ENCODE data around the gene ANKS3. TPM values are rescaled to one million over a fixed set of nuclear protein-coding genes. Genes with fewer than 3 reads are reported as not detected.

Gene ANKS3
- total RNA-seq, 2 donors from 2014 or later, result 6.7 to 13.5 TPM

- Histone ChIP-seq H3K36me3 (peaks cover 7% of the 10 kb centered on the region), H3K4me3 (peak overlapping the region; percentile 44 to 100), H3K9me3 (no peaks in the 10 kb centered on the region), H3K27ac (peak overlapping the region; percentile 74 to 86), H3K27me3 (no peaks in the 10 kb centered on the region), H3K4me1 (peaks cover 0 to 31% of the 10 kb centered on the region in 2 donors)
- TF ChIP-seq CTCF (IDR thresholded peaks at IDR 0.05), result no peak
- DNase-seq (ENCODE audit: low spot score), result peak; percentile 98
Observed at GRCh38 chr16:4768549-4769305, 34.7 kb upstream of the ANKS3 start.

GRCh38 chr16:4767872-4768548 lies 33.9 kb upstream of the ANKS3 start:
- Histone ChIP-seq H3K4me3 (peak overlapping the region; percentile 44 to 100), H3K36me3 (peaks cover 11% of the 10 kb centered on the region), H3K9me3 (no peaks in the 10 kb centered on the region), H3K27ac (peak overlapping the region; percentile 74 to 86), H3K4me1 (peaks cover 0 to 31% of the 10 kb centered on the region in 2 donors), H3K27me3 (no peaks in the 10 kb centered on the region)
- no peak for DNase-seq (ENCODE audit: low spot score)
- no peak for TF ChIP-seq CTCF (IDR thresholded peaks at IDR 0.05)

DNA sequence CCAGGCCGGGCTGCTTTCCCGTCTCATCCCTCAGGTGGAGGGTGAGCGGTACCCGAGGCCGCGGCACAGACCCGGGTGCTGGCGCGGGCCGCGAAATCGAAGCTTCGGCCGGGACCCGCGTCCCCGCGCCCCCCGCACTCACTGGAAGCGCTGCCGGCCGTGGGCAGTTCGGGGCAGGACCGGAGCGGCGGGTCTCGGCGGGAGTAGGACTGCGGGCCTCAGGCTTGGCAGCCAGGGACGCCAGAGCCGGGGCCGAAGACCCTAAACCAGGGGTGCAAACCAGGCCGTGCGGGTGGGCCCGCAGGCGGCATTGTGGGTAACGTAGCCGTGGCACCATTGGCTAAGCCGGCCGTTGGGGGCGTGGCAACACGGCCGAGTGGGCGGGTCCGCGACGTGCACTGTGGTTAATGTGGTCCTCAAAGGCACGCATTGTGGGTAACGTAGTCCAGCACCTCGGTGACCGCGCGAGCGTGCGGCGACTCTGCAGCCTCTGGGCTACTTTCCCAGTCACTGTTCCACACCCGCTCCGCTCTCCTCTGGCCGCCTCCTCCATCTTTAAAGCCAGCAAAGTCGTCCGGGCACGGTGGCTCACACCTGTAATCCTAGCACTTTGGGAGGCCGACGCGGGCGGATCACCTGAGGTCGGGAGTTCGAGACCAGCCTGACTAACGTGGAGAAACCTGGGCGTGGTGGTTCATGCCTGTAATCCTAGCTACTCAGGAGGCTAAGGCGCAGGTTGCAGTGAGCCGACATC lies 33.0 kb upstream of the ANKS3 start, which contains the start of gene ZNF500:
Gene ZNF500, minus strand, starts transcription at position 288 of the 754 bp plus-strand sequence. CDS start 1,184 bp downstream, outside the sequence.
- peaks cover 18% of the 10 kb centered on the region for H3K36me3 ChIP-seq
- no peaks in the 10 kb centered on the region for H3K9me3 ChIP-seq
- H3K27ac ChIP-seq, result peak within 1 kb of the TSS; percentile 74 to 86
- peak; percentile 99 for DNase-seq (ENCODE audit: low spot score)
- peak within 1 kb of the TSS; percentile 88 to 100 for H3K4me3 ChIP-seq
- H3K27me3 ChIP-seq, result no peaks in the 10 kb centered on the region
- TF ChIP-seq CTCF (IDR thresholded peaks at IDR 0.05), result no peak
- H3K4me1 ChIP-seq, result peaks cover 0 to 31% of the 10 kb centered on the region in 2 donors

- Histone ChIP-seq H3K27me3 (no peaks in the 10 kb centered on the region), H3K4me1 (peaks cover 0 to 31% of the 10 kb centered on the region in 2 donors), H3K4me3 (peak overlapping the region; percentile 88 to 100), H3K36me3 (peaks cover 27% of the 10 kb centered on the region), H3K9me3 (no peaks in the 10 kb centered on the region), H3K27ac (peak overlapping the region in 1 of 2 donors; percentile 86)
- DNase-seq (ENCODE audit: low spot score), result no peak
- TF ChIP-seq CTCF (IDR thresholded peaks at IDR 0.05), result no peak
Observed at GRCh38 chr16:4765511-4766474, 31.7 kb upstream of the ANKS3 start.

GRCh38 chr16:4763791-4764190 lies 29.7 kb upstream of the ANKS3 start:
- H3K4me1 ChIP-seq, result peaks cover 0 to 31% of the 10 kb centered on the region in 2 donors
- no peak for DNase-seq (ENCODE audit: low spot score)
- H3K9me3 ChIP-seq, result no peaks in the 10 kb centered on the region
- no peak overlapping the region for H3K27ac ChIP-seq
- H3K4me3 ChIP-seq, result no peak overlapping the region
- no peak for TF ChIP-seq CTCF (IDR thresholded peaks at IDR 0.05)
- peaks cover 46% of the 10 kb centered on the region for H3K36me3 ChIP-seq
- no peaks in the 10 kb centered on the region for H3K27me3 ChIP-seq
